Activated CD4-positive, alpha-beta T cell treated with anti-CD3 and anti-CD28 coated beads for 1 hour (primary cell): Measurements from ENCODE around the gene ZNF592.

Experiments
- DNase-seq: peaks from one replicate; pipeline ENCODE4 v3.0.0-alpha.2; 2020

The ZNF592 gene

GRCh38 chr15:84782346-84782745, 34.0 kb downstream of the ZNF592 start:
- DNase-seq: no peak

- no peak for DNase-seq
Observed at GRCh38 chr15:84783493-84784251, 35.3 kb downstream of the ZNF592 start.

DNA sequence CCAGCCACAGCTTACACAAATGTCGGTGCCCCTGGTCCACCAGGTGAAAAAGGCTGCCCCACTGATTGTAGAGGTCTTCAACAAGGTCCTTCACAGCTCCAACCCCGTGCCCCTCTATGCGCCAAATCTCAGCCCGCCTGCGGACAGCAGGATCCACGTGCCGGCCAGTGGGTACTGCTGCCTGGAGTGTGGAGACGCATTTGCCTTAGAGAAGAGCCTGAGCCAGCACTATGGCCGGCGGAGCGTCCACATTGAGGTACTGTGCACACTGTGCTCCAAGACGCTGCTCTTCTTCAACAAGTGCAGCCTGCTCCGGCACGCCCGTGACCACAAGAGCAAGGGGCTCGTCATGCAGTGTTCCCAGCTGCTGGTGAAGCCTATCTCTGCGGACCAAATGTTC, 35.9 kb downstream of the ZNF592 start:
- DNase-seq: no peak

GRCh38 chr15:84785053-84785452, 36.7 kb downstream of the ZNF592 start:
- no peak for DNase-seq

- no peak for DNase-seq
Observed at GRCh38 chr15:84788500-84788899, 40.1 kb downstream of the ZNF592 start.

GRCh38 chr15:84789762-84790161, 41.4 kb downstream of the ZNF592 start:
- DNase-seq: no peak

- no peak for DNase-seq
Observed at GRCh38 chr15:84790676-84791075, 42.3 kb downstream of the ZNF592 start.

DNA sequence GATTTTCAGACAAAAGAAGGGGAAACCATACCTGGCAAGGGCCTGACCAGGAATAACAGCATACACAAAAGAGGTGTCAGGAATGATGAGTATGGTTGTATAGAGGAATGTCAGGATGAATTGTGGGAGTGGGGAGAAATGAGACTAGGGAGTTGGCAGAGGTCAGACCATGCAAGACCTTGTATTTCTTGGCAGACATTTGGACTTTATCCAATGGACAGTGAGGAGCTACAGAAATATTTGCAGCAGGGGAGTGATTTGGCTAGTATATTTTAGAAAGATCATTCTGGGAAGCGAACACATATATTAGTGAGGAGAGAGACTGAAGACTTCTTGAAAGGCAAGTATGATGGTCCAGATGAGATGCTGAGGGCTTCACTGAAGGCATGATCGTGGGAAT, 43.4 kb downstream of the ZNF592 start:
- DNase-seq: no peak

GRCh38 chr15:84793431-84794161, 45.2 kb downstream of the ZNF592 start:
- no peak for DNase-seq

DNA sequence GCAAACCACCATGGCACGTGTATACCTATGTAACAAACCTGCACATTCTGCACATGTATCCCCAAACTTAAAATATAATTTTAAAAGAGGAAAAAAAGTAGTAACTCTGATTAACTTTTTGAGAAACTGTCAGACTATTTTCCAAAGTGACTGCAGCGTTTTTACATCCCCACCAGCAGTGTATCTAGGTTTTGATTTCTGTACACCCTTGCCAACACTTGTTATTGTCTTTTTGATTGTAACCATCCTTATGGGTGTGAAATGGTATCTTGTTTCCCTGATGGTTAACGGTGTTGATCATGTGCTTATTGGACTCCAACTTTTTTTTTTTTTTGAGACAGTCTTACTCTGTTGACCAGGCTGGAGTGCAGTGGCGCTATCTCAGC, 45.8 kb downstream of the ZNF592 start:
- DNase-seq: no peak

DNA sequence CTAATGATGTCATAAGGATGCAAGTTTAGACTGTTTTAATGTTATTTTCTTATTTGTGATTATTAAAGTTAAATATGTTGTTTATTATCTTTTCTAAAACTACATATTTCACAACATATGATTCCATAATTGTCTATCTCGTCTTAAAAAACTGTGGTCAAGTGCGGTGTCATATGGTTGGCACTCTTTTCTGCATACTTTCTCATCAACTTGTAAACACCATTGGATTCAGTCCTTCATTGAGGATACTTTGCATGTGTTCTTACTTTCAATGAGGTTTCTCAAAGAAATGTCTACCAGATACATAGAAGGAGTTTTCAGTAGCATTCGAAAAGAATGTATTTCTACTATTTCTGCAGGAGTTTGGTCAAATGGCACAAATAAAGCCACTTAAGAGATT, 46.8 kb downstream of the ZNF592 start:
- DNase-seq: no peak

DNA sequence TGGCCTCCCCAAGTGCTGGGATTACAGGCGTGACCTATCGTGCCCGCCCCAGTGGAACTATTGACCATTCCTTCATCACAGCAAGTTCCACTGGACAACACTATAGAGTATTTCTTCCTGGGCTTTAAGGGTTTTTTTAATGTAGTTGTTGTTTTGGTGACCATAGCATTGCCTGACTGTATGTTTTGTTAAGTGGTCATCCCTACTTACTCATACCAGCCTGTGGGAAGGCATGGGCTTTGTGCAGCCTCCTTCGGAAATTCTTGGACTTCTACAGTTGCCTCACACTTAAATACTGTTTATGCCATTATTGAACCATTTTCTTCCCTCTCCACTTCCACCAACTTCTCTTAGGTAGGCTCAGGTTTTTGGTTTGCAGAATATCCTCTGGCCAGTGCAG, 48.8 kb downstream of the ZNF592 start:
- no peak for DNase-seq

- DNase-seq: no peak
Observed at GRCh38 chr15:84797801-84798200, 49.4 kb downstream of the ZNF592 start.

GRCh38 chr15:84798436-84798946, 50.1 kb downstream of the ZNF592 start:
- no peak for DNase-seq

DNA sequence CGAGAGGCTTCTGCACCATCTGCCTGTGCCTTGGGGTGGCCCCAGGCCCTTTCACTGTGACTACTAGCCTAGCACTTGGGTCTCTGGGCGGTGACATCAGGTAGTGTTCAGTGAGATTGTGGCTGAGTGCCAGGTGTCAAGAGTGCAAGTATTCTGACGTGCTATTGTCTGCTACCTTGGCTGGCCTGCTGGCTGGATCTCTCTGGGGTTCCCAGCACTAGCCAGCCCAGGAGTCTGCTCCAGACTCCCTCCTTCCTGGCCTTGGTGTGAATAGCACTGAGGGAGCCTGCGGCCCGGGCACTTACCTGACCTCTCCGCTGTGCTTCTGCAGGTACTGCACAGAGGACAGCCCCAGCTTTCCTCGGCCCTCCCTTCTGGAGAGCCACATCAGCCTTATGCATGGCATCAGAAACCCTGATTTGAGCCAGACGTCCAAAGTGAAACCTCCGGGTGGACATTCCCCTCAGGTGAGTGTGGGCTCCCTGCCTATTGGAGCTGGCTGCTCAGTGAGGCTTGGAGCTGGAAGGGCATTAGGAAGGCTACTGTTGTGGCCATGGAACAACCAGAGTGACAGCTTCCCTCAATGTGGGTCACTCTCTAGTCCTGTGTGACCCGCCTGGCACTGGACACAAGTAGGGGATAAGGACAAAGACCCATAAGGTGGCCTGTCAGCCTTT, 51.3 kb downstream of the ZNF592 start:
- no peak for DNase-seq

GRCh38 chr15:84800365-84800806, 52.0 kb downstream of the ZNF592 start:
- no peak for DNase-seq

DNA sequence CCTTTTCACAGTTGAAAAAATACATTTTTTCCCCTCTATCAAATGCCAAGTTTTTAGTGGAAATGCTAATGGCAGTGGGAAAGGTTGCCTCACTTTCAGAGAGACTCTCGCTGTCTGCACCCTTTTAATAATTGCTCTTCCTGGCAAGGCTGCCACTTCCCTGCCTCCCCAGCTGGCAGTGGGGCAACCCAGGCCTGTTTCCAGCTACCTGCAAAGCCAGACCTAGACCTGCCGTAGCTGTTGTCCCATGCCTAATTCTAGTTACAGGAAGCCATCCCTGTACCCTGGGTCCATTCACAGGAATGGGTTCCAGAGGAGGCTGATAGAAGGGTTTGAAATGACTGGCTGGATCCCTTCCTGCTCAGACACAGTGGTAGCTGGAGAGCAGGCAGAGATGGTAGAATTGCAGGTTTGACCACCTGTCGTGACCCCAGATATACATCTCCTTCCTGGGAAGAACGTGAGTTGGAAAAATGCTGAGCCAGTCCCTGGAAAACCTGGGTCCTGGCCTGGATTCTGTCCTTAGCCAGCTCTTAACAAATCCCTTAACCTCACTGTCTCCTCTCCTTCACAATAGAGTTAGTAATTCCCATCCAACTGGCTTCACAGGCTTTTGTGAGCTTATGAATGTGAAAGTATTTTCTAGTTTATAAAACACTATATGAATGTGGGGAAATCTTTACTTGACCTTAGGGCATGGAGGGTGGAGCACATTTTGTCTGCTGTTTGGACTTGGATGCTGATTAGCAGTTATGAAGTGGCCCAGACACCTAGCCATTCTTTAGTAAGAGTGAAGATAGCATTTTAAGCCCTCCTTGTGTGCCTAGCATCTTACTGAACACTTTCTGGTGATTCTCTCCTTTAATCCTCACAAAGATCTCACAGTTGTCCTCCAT, 55.9 kb downstream of the ZNF592 start:
- no peak for DNase-seq

GRCh38 chr15:84805221-84805620, 56.8 kb downstream of the ZNF592 start:
- DNase-seq: no peak

DNA sequence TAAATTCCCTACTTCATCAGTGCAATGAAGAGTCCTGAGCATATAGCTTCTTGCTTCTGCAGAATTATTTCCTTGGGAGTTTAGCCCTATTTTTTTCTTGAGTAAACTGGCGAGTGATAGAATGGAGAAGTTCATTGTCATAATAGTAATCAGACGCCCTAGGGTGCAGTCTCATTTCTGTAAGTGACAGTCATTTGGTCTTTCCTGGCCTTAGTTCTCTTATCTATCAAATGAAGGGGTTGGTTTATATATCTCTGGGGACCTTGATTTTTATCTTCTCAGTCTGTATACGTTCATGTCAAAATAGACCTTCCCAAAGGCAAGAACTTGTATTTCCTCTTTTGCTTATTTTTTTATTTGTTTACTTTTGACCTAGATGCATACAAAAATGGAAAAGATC, 58.8 kb downstream of the ZNF592 start:
- DNase-seq: no peak

DNA sequence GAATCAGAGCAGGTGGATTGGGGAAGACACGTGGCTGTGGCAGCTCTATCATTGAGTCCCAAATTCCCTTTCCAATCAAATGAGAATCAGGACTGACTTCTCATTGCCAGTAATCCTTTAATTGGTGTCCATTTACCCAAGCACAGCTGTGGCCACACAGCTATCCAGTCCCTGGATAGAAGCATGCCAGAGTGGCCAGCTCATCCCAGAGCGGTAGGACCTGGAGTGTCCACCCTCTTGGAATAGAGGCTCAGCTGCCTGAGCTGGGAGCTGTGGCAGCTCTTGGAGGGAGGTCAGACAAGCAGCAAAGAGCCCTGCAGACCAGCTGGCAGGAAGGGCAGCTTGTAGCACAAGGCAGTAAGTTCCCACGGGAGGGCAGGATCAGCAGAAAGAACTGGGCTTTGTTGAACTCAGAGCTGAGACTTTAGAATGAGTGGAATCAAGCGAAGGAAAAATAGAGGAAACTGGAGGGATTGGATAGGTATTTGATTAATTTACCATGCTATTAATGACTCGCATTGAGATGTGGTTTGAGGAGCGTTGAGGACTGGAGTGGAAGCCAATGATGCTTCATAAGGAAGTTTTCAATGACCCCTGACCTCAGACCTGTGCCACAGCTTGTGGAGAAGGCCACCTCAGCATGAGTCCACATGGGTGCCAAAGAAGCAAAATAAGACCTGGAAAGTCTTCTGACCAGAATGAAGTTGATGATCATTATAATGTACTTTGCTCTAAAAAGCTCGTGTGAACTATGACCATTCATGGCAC, 61.9 kb downstream of the ZNF592 start:
- no peak for DNase-seq

GRCh38 chr15:84811151-84811550, 62.8 kb downstream of the ZNF592 start:
- DNase-seq: no peak

DNA sequence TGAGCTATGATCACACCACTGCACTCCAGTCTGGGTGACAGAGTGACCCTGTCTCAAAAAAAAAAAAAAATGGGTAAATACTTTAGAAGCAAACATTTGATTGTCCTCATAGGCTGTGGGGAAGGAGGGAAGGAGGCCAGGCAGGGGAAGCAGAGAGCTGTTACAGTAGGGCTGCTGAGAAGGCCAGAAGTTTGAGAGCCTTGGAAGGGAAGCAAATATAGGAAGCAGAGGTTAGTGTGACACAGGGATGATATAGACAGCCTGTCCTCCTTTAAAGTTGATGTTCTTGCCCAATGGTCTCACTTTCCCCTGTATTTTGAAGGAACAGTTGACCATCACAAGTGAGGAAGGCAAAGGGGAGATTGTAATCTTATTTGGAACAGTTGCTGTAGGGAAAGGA, 63.4 kb downstream of the ZNF592 start:
- no peak for DNase-seq
